OCI-LY1 (cell line): Measurements from ENCODE around the gene C1orf52.

Experiments
- H2AFZ ChIP-seq: fragments of 200-600 bp; sonication (generic), shearing (Covaris generic); 2 replicates; pipeline ENCODE4 v1.6.0; 2014; ENCODE audit warnings: antibody characterized with exemption, mild to moderate bottlenecking, low read length
- H3F3A ChIP-seq: fragments of 200-600 bp; sonication (generic), shearing (Covaris generic); 2 replicates; pipeline ENCODE4 v1.6.0; 2014; ENCODE audit warnings: mild to moderate bottlenecking, antibody characterized with exemption, low read length, moderate library complexity; ENCODE audit not compliant: insufficient read depth
- H3K27ac ChIP-seq: fragments of 200-600 bp; sonication (generic); 2 replicates; pipeline ENCODE4 v1.5.1; 2014; ENCODE audit warnings: low read length, mixed run types, mild to moderate bottlenecking, low read depth; ENCODE audit not compliant: poor library complexity, severe bottlenecking
- H3K27me3 ChIP-seq: fragments of 200-600 bp; sonication (generic); 2 replicates; pipeline ENCODE4 v1.6.0; 2014; ENCODE audit warnings: antibody characterized with exemption, mild to moderate bottlenecking, low read length, moderate library complexity; ENCODE audit not compliant: insufficient read depth
- H3K36me3 ChIP-seq: fragments of 200-600 bp; sonication (generic); 2 replicates; pipeline ENCODE4 v1.6.1; 2014; ENCODE audit warnings: mild to moderate bottlenecking, antibody characterized with exemption, low read length, moderate library complexity, mixed read lengths; ENCODE audit not compliant: insufficient read depth
- H3K4me1 ChIP-seq: fragments of 200-600 bp; sonication (generic); 2 replicates; pipeline ENCODE4 v1.5.1; 2014; ENCODE audit warnings: mild to moderate bottlenecking, low read length, moderate library complexity; ENCODE audit not compliant: insufficient read depth, severe bottlenecking
- H3K4me2 ChIP-seq: fragments of 200-600 bp; sonication (generic), shearing (Covaris generic); 2 replicates; pipeline ENCODE4 v1.6.1; 2014; ENCODE audit warnings: low read length
- H3K4me3 ChIP-seq: fragments of 200-600 bp; sonication (generic); 2 replicates; pipeline ENCODE4 v1.5.1; 2014; ENCODE audit warnings: low read length, low read depth, mild to moderate bottlenecking, mixed read lengths; ENCODE audit not compliant: poor library complexity, severe bottlenecking
- H3K79me2 ChIP-seq: fragments of 200-600 bp; shearing (Covaris generic); 2 replicates; pipeline ENCODE4 v1.6.1; 2016; ENCODE audit warnings: mixed run types, low read length, mixed read lengths; ENCODE audit not compliant: insufficient read depth
- H3K9ac ChIP-seq: fragments of 200-600 bp; sonication (generic), shearing (Covaris generic); 2 replicates; pipeline ENCODE4 v1.6.1; 2014; ENCODE audit warnings: mild to moderate bottlenecking, low read length, mixed read lengths
- H3K9me2 ChIP-seq: fragments of 200-600 bp; sonication (generic), shearing (Covaris generic); 2 replicates; pipeline ENCODE4 v1.6.1; 2014; ENCODE audit warnings: low read depth, mild to moderate bottlenecking, low read length, mixed read lengths
- H3K9me3 ChIP-seq: fragments of 200-600 bp; shearing (Covaris generic); 2 replicates; pipeline ENCODE4 v1.6.1; 2014; ENCODE audit warnings: low read length, mixed read lengths
- H4K20me1 ChIP-seq: fragments of 200-600 bp; sonication (generic), shearing (Covaris generic); 2 replicates; pipeline ENCODE4 v1.6.0; 2016; ENCODE audit warnings: mild to moderate bottlenecking, low read length; ENCODE audit not compliant: insufficient read depth
- CTCF ChIP-seq: fragments of 200-600 bp; sonication (generic), shearing (Covaris generic); IDR thresholded peaks from 2 replicates; pipeline ENCODE4 v1.5.1; 2017; ENCODE audit warnings: mild to moderate bottlenecking, antibody characterized with exemption, low read length, moderate library complexity, mixed read lengths
- EZH2 ChIP-seq: fragments of 200-600 bp; sonication (generic), shearing (Covaris generic); IDR thresholded peaks from 2 replicates; pipeline ENCODE4 v1.8.0; 2017; ENCODE audit warnings: borderline replicate concordance, mixed run types, mild to moderate bottlenecking, antibody characterized with exemption, low read length, moderate library complexity, mixed read lengths

The C1orf52 gene

GRCh38 chr1:85202864-85203255 lies 56.6 kb downstream of the C1orf52 start:
- Histone ChIP-seq H3K79me2 (no peaks in the 10 kb centered on the region), H3K4me3 (no peak overlapping the region), H3K9me2 (no peaks in the 10 kb centered on the region), H3K9ac (no peak overlapping the region), H3K4me2 (no peak overlapping the region), H4K20me1 (no peaks in the 10 kb centered on the region), H3K27me3 (no peaks in the 10 kb centered on the region), H2AFZ (no peak overlapping the region), H3K27ac (no peak overlapping the region), H3K4me1 (peaks cover 24% of the 10 kb centered on the region), H3K36me3 (no peaks in the 10 kb centered on the region), H3F3A (no peaks in the 10 kb centered on the region), H3K9me3 (no peaks in the 10 kb centered on the region)
- TF ChIP-seq EZH2: no peak
- TF ChIP-seq CTCF: no peak

DNA sequence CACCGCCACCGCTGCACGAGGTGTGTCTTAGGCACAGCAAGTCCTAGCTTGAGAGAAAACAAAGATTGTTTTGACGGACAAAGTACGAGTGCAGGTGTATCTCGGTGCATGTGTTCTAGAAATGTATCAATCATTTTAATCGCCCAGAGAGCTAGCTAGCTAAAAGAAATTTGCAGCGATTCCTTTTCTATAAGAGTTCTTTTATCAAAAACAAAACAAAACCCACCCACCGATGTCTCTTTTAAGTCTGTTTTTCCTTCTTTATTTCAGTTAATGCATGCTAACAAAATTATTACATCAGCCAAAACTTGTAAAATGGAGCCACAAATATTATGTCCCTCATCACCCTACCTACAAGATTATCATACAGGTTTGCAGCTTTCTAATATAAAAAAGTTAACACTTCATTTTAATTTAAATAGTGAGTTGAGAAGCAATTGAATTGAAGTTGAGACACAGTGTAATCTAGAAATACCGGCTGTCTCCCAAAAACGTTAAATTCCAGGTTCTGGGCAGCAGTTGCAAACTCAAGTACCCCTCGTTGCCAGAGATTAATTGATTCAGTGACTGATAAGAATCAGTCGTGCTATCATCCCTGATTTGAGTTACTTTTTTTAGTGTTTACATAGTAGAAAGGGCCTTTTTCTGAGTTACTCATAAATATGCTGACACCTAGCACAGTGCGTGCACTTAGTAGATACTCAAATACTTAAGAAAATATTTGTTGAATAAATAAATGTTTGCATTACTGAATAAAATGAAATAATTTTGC lies 57.2 kb downstream of the C1orf52 start:
- peaks cover 24% of the 10 kb centered on the region for H3K4me1 ChIP-seq
- H2AFZ ChIP-seq: no peak overlapping the region
- TF ChIP-seq CTCF: no peak
- no peak for TF ChIP-seq EZH2
- peak overlapping the region; percentile 66; the same call in 1 of the 2 replicates for H3K9ac ChIP-seq
- no peaks in the 10 kb centered on the region for H3K27me3 ChIP-seq
- no peaks in the 10 kb centered on the region for H3K9me3 ChIP-seq
- H4K20me1 ChIP-seq: no peaks in the 10 kb centered on the region
- H3K9me2 ChIP-seq: no peaks in the 10 kb centered on the region
- H3F3A ChIP-seq: no peaks in the 10 kb centered on the region
- H3K4me2 ChIP-seq: peak overlapping the region; percentile 85
- no peak overlapping the region for H3K27ac ChIP-seq
- no peaks in the 10 kb centered on the region for H3K79me2 ChIP-seq
- no peaks in the 10 kb centered on the region for H3K36me3 ChIP-seq
- H3K4me3 ChIP-seq: peak overlapping the region; percentile 73

- Histone ChIP-seq H3K9me2 (no peaks in the 10 kb centered on the region), H2AFZ (0 out of 2 replicates have a peak overlapping the region, but pooled peaks have one; percentile 44), H3K4me2 (peak overlapping the region; percentile 85), H3K79me2 (no peaks in the 10 kb centered on the region), H3K27ac (no peak overlapping the region), H3K4me1 (peaks cover 24% of the 10 kb centered on the region), H3K27me3 (no peaks in the 10 kb centered on the region), H3K4me3 (peak overlapping the region; percentile 73), H4K20me1 (no peaks in the 10 kb centered on the region), H3K9ac (peak overlapping the region; percentile 66), H3K36me3 (no peaks in the 10 kb centered on the region), H3F3A (no peaks in the 10 kb centered on the region), H3K9me3 (no peaks in the 10 kb centered on the region)
- TF ChIP-seq EZH2: no peak
- no peak for TF ChIP-seq CTCF
Measured at GRCh38 chr1:85201340-85202091, 57.9 kb downstream of the C1orf52 start.
